OCI-LY3 (cell line): ENCODE measurements around the gene RALA.

ENCODE experiments used
- CTCF ChIP-seq: fragments of 200-600, 300-600 bp; sonication (generic); IDR thresholded peaks from 2 replicates; pipeline ENCODE4 v1.5.1; 2014; ENCODE audit warnings: antibody characterized with exemption, low read length, low read depth
- EZH2phosphoT487 ChIP-seq: fragments of 200-600 bp; shearing (Covaris generic); IDR thresholded peaks from 2 replicates; pipeline ENCODE4 v1.6.1; 2018; ENCODE audit warnings: antibody characterized with exemption, mixed run types, low read depth

GRCh38 chr7:39695852-39696586 lies 72.6 kb downstream of the RALA start:
- TF ChIP-seq CTCF (no peak), EZH2phosphoT487 (no peak)
